Loucy (cell line): ENCODE results near the gene GEMIN8.

Experiments
- H2AFZ ChIP-seq: fragments of 200-600 bp; sonication (generic); 2 replicates; pipeline ENCODE4 v1.6.0; 2016; ENCODE audit warnings: antibody characterized with exemption, mild to moderate bottlenecking, low read length, moderate library complexity
- H3F3A ChIP-seq: fragments of 200-600 bp; 2 replicates; pipeline ENCODE4 v1.6.0; 2016; ENCODE audit warnings: antibody characterized with exemption, low read depth, mild to moderate bottlenecking
- H3K27me3 ChIP-seq: fragments of 200-600 bp; sonication (generic); 2 replicates; pipeline ENCODE4 v1.6.1; 2014; ENCODE audit warnings: low read length, mild to moderate bottlenecking; ENCODE audit not compliant: insufficient read depth, poor library complexity, severe bottlenecking
- H3K36me3 ChIP-seq: fragments of 200-600 bp; sonication (generic); 2 replicates; pipeline ENCODE4 v1.6.1; 2016; ENCODE audit warnings: low read length; ENCODE audit not compliant: insufficient read depth
- H3K4me1 ChIP-seq: fragments of 200-600 bp; sonication (generic); 2 replicates; pipeline ENCODE4 v1.5.1; 2014; ENCODE audit warnings: low read length, mild to moderate bottlenecking; ENCODE audit not compliant: insufficient read depth, poor library complexity, severe bottlenecking
- H3K4me2 ChIP-seq: fragments of 200-600 bp; sonication (generic); 2 replicates; pipeline ENCODE4 v1.6.0; 2014; ENCODE audit warnings: antibody characterized with exemption, low read length, low read depth, mild to moderate bottlenecking; ENCODE audit not compliant: poor library complexity, severe bottlenecking
- H3K4me3 ChIP-seq: fragments of 200-600 bp; sonication (generic); 2 replicates; pipeline ENCODE4 v1.5.1; 2014; ENCODE audit warnings: low read length, mild to moderate bottlenecking, mixed read lengths; ENCODE audit not compliant: poor library complexity, severe bottlenecking
- H3K79me2 ChIP-seq: fragments of 200-600 bp; sonication (generic); 2 replicates; pipeline ENCODE4 v1.6.1; 2014; ENCODE audit warnings: low read length; ENCODE audit not compliant: insufficient read depth
- H3K9ac ChIP-seq: fragments of 200-600 bp; sonication (generic); 2 replicates; pipeline ENCODE4 v1.6.0; 2014; ENCODE audit warnings: mild to moderate bottlenecking, low read depth, low read length, moderate library complexity; ENCODE audit not compliant: poor library complexity, severe bottlenecking
- H3K9me2 ChIP-seq: fragments of 200-600 bp; sonication (generic); replicated peaks from 2 replicates; pipeline ENCODE4 v1.6.1; 2016; ENCODE audit warnings: low read depth, low read length, mixed read lengths
- H3K9me3 ChIP-seq: fragments of 200-600 bp; sonication (generic); 2 replicates; pipeline ENCODE4 v1.6.1; 2014; ENCODE audit warnings: mild to moderate bottlenecking, antibody characterized with exemption, low read length, low read depth; ENCODE audit not compliant: insufficient read depth
- H4K20me1 ChIP-seq: fragments of 200-600 bp; sonication (generic); 2 replicates; pipeline ENCODE4 v1.6.0; 2014; ENCODE audit warnings: antibody characterized with exemption, low read length, mild to moderate bottlenecking; ENCODE audit not compliant: insufficient read depth, poor library complexity, severe bottlenecking
- CTCF ChIP-seq: fragments of 200-600 bp; sonication (generic); conservative IDR thresholded peaks from 2 replicates; pipeline ENCODE4 v1.5.1; 2014; ENCODE audit warnings: mild to moderate bottlenecking, antibody characterized with exemption, low read length
- EZH2phosphoT487 ChIP-seq: fragments of 200-600 bp; IDR thresholded peaks from 2 replicates; pipeline ENCODE4 v1.6.1; 2018; ENCODE audit warnings: antibody characterized with exemption, mild to moderate bottlenecking, moderate library complexity, borderline replicate concordance

GEMIN8 gene

DNA sequence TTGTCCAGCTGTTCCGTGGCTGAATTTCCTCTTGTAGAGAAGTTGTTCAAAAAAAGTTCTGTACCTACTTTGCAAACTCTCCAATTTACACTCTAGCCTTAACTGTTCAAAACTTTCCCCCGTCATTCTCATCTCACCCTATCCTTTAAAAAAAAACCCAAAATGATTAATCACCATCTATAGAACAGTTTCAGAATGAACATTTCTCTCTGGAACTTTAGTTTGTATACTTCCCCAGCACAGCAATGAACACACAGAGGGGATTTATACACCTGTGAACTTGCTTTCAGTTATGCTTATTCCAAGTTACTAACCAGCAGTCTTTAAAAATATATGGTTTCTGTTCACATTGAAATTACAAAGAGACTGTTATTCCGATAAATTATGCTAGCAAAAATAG lies 1.2 kb downstream of the GEMIN8 start:
- peaks cover 30% of the 10 kb centered on the region for H3K79me2 ChIP-seq
- H3K4me3 ChIP-seq = peak overlapping the region; percentile 97
- peaks cover 12% of the 10 kb centered on the region for H3K4me1 ChIP-seq
- H3K4me2 ChIP-seq = peak overlapping the region; percentile 90
- H3K9me3 ChIP-seq = no peaks in the 10 kb centered on the region
- TF ChIP-seq EZH2phosphoT487 (no peak), CTCF (no peak)
- no peaks in the 10 kb centered on the region for H3K27me3 ChIP-seq
- H4K20me1 ChIP-seq = no peaks in the 10 kb centered on the region
- H3F3A ChIP-seq = no peaks in the 10 kb centered on the region
- H3K9me2 ChIP-seq = no peaks in the 10 kb centered on the region
- peak overlapping the region; percentile 84 for H3K9ac ChIP-seq
- no peak overlapping the region for H2AFZ ChIP-seq
- H3K36me3 ChIP-seq = no peaks in the 10 kb centered on the region

GRCh38 chrX:14027511-14028019 lies 2.1 kb downstream of the GEMIN8 start:
- no peaks in the 10 kb centered on the region for H3K27me3 ChIP-seq
- no peaks in the 10 kb centered on the region for H3K9me3 ChIP-seq
- peaks cover 30% of the 10 kb centered on the region for H3K79me2 ChIP-seq
- peaks cover 10% of the 10 kb centered on the region for H3K4me1 ChIP-seq
- TF ChIP-seq EZH2phosphoT487 (no peak), CTCF (no peak)
- no peak overlapping the region for H2AFZ ChIP-seq
- H3K9ac ChIP-seq = no peak overlapping the region
- no peaks in the 10 kb centered on the region for H3K9me2 ChIP-seq
- no peaks in the 10 kb centered on the region for H3F3A ChIP-seq
- no peaks in the 10 kb centered on the region for H4K20me1 ChIP-seq
- H3K4me3 ChIP-seq = peak overlapping the region; percentile 97
- peak overlapping the region; percentile 90 for H3K4me2 ChIP-seq
- H3K36me3 ChIP-seq = no peaks in the 10 kb centered on the region

DNA sequence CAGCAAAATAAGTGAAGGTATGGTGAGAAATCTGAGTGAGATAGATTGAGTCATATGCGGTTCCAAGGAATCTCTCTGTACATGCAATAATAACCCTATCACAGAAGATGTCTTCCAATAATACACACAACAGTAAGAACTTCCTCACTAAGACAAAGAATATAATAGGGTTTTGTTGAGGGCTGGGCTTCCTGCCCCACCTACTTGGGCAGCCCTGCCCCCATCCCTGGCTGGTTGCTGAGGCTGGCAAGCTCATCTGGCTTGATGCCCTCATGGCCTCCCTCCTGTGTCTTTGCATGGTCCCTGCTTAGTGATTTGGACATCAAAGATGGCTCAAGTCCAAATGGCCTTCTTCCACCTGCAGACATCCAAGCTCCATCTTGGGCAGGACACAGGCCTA lies 2.7 kb downstream of the GEMIN8 start:
- Histone ChIP-seq H3K79me2 (peaks cover 30% of the 10 kb centered on the region), H3K36me3 (no peaks in the 10 kb centered on the region), H3K9me3 (no peaks in the 10 kb centered on the region), H4K20me1 (no peaks in the 10 kb centered on the region), H3K27me3 (no peaks in the 10 kb centered on the region), H2AFZ (no peak overlapping the region; the same call in 1 of the 2 replicates), H3K4me2 (peak overlapping the region; percentile 90), H3K9ac (no peak overlapping the region), H3F3A (no peaks in the 10 kb centered on the region), H3K4me1 (peaks cover 10% of the 10 kb centered on the region), H3K4me3 (peak overlapping the region; percentile 97), H3K9me2 (no peaks in the 10 kb centered on the region)
- TF ChIP-seq EZH2phosphoT487 (no peak), CTCF (no peak)
